Measurements from ENCODE around the gene GNA12. TPM values are rescaled to one million over a fixed set of nuclear protein-coding genes. Genes with fewer than 3 reads are reported as not detected.

Gene GNA12
- total RNA-seq, 1 experiment from 2014 or later = 6.3 TPM

- DNase-seq (ENCODE audit: low read depth) = no peak
These were observed 62.5 kb downstream of the GNA12 start for GRCh38 chr7:2781636-2782035.

GRCh38 chr7:2779051-2779450 lies 65.1 kb downstream of the GNA12 start:
- DNase-seq (ENCODE audit: low read depth) = no peak

- no peak for DNase-seq (ENCODE audit: low read depth)
These were observed 66.1 kb downstream of the GNA12 start for GRCh38 chr7:2777898-2778535.

GRCh38 chr7:2776401-2776800 lies 67.7 kb downstream of the GNA12 start:
- DNase-seq (ENCODE audit: low read depth) = no peak

GRCh38 chr7:2775785-2776184 lies 68.3 kb downstream of the GNA12 start:
- no peak for DNase-seq (ENCODE audit: low read depth)

- no peak for DNase-seq (ENCODE audit: low read depth)
These were observed 68.7 kb downstream of the GNA12 start for GRCh38 chr7:2775376-2775775.

- no peak for DNase-seq (ENCODE audit: low read depth)
These were observed 69.2 kb downstream of the GNA12 start for GRCh38 chr7:2774935-2775334.

GRCh38 chr7:2774280-2774679 lies 69.8 kb downstream of the GNA12 start:
- no peak for DNase-seq (ENCODE audit: low read depth)

- no peak for DNase-seq (ENCODE audit: low read depth)
These were observed 70.5 kb downstream of the GNA12 start for GRCh38 chr7:2773608-2774007.

GRCh38 chr7:2771274-2771731 lies 72.8 kb downstream of the GNA12 start:
- DNase-seq (ENCODE audit: low read depth) = no peak

- DNase-seq (ENCODE audit: low read depth) = no peak
These were observed 79.5 kb downstream of the GNA12 start for GRCh38 chr7:2764621-2765020.

GRCh38 chr7:2763597-2763996 lies 80.5 kb downstream of the GNA12 start:
- DNase-seq (ENCODE audit: low read depth) = no peak

- DNase-seq (ENCODE audit: low read depth) = no peak
These were observed 82.2 kb downstream of the GNA12 start for GRCh38 chr7:2761801-2762497.

- DNase-seq (ENCODE audit: low read depth) = no peak
These were observed 82.9 kb downstream of the GNA12 start for GRCh38 chr7:2761131-2761624.

- DNase-seq (ENCODE audit: low read depth) = peak; percentile 64
These were observed 83.8 kb downstream of the GNA12 start for GRCh38 chr7:2760098-2760889.

- DNase-seq (ENCODE audit: low read depth) = no peak
These were observed 84.4 kb downstream of the GNA12 start for GRCh38 chr7:2759736-2760097.

- no peak for DNase-seq (ENCODE audit: low read depth)
These were observed 85.2 kb downstream of the GNA12 start for GRCh38 chr7:2758673-2759616.

GRCh38 chr7:2757904-2758672 lies 86.0 kb downstream of the GNA12 start:
- DNase-seq (ENCODE audit: low read depth) = peak; percentile 96

- peak; percentile 86 for DNase-seq (ENCODE audit: low read depth)
These were observed 86.7 kb downstream of the GNA12 start for GRCh38 chr7:2757361-2757903.

- DNase-seq (ENCODE audit: low read depth) = no peak
These were observed 88.6 kb downstream of the GNA12 start for GRCh38 chr7:2755531-2755930.

Measured in Daoy (cell line).